IPS-NIHi7 (cell line): Measurements from ENCODE around the gene SCUBE2.
A peak's percentile ranks its signal among the peaks of the same experiment; 100 is the strongest.
"Not testable (repeated sequence)": the region's sequence is repeated elsewhere in the genome, so short reads cannot be mapped to it uniquely, and the experiment has no call there.

Source experiments
- DNase-seq: peaks from one replicate; pipeline ENCODE4 v3.0.0; 2012; ENCODE audit warnings: mixed read lengths; ENCODE audit errors: extremely low spot score

Gene SCUBE2

GRCh38 chr11:9046481-9046880 lies 44.9 kb downstream of the SCUBE2 start:
- DNase-seq, result no peak

GRCh38 chr11:9042488-9042887 lies 48.9 kb downstream of the SCUBE2 start:
- no peak for DNase-seq

- DNase-seq, result no peak
Measured at GRCh38 chr11:9041747-9042146, 49.7 kb downstream of the SCUBE2 start.

- DNase-seq, result no peak
Measured at GRCh38 chr11:9040410-9040809, 51.0 kb downstream of the SCUBE2 start.

- DNase-seq, result no peak
Measured at GRCh38 chr11:9039863-9040262, 51.5 kb downstream of the SCUBE2 start.

GRCh38 chr11:9039198-9039597 lies 52.2 kb downstream of the SCUBE2 start:
- no peak for DNase-seq

DNA sequence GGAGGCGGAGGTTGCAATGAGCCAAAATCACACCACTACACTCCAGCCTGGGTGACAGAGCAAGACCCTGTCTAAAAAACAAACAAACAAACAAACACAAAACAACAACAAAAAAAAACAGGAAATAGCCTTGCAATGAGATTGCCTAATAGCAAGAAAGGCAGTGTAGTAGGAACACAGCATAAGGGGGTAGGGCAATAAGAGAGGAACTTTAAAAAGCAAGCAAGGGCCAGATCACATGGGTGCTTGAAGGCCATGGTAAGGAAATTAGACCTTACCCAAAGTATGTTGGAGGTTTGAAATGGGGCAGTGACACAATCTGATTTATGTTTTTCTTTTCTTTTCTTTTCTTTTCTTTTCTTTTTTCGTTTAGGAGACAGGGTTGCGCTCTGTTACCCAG lies 52.9 kb downstream of the SCUBE2 start:
- DNase-seq, result no peak

DNA sequence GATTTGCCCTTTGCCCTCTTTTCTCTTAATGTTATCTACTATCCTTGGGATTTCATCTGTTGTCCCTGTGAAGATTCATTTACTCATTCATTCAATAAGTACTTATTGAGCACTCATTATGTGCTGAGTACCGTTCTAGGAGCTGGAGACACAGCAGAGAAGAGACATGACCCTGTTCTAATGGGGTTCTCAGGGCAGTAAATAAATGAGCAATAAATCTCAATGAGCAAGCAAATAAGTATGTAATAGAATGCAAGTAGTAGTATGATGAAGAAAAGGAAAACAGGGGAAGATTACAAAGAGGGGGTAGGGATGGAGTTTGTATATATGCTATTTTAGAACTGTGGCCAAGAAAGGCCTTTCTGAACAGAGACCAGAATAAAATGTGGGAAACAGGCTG lies 53.4 kb downstream of the SCUBE2 start:
- DNase-seq, result no peak

GRCh38 chr11:9037046-9037780 lies 54.2 kb downstream of the SCUBE2 start:
- DNase-seq, result no peak

- DNase-seq, result no peak
Measured at GRCh38 chr11:9030601-9031000, 60.8 kb downstream of the SCUBE2 start.

DNA sequence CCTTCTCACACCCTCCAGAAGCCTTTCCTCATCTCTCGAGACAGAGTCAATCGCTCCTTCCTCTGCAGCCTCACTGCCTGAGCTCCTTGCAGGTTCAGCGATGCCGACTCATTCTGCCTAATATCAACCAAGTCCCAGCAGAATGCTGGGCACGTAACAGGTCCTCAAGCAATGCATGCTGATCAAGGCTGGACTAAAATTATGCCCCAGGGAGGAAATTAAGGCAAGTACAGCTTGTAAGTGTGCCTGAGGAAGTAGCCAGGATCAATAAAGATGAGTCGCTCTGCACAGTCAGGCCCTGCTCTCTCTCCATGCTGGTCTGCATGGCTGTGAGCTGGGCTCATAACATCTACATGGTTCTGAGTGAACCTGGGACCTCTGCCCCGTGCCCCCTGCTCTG lies 62.0 kb downstream of the SCUBE2 start:
- DNase-seq, result no peak

DNA sequence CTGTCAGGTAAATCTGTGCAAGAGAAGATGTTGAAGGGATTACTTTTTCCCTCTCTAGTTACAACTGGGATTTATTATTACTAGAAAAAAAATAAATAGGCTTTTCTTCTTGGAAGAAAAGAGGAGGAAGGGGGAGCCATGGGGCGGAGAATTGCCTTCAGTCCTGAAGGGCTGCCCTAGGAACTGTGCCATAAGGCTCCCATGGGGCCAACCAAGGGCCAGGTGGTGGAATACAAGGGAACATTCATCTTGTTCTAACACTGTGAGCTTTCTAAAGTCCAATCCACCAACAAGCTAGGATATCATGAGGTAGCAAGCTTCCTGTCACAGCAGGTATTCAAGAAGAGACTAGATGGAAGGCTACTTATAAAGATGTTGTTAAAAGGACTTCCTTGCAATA lies 62.8 kb downstream of the SCUBE2 start:
- DNase-seq, result no peak

GRCh38 chr11:9025101-9025850 lies 66.1 kb downstream of the SCUBE2 start:
- DNase-seq, result no peak

DNA sequence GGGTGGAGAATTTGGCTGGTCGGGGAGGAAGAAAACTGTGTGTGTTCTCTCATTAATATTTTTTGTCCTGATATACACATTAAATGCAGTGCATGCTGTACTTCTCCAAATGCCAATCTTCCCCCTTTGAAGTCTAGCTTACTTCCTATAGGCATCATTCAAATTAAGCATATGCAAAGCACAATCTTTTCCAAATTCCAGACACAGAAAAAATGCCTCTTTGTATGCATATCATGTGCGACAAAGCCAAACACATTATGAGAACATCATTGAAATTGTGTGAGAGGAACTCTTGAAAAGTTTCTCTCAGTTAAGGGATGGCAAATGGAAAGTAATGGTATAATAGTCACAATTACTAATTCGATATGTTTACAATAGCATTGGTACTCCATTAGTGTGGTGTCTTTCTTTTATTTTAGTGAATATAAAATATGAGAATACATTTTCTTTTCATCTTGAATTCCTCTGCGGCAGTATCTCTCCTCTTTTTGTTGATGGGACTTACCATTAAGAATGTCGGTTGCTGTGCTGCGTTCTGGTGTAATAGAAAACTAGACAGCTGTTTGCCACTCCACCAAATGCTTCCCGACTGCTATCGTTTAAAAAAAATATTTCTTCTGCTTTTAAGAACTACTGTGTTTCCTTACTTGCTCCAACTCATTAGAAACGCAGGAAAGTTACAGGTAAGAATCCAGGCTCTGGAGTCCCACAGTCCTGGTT lies 68.3 kb downstream of the SCUBE2 start:
- no peak for DNase-seq

- no peak for DNase-seq
Measured at GRCh38 chr11:9020916-9021315, 70.5 kb downstream of the SCUBE2 start.

DNA sequence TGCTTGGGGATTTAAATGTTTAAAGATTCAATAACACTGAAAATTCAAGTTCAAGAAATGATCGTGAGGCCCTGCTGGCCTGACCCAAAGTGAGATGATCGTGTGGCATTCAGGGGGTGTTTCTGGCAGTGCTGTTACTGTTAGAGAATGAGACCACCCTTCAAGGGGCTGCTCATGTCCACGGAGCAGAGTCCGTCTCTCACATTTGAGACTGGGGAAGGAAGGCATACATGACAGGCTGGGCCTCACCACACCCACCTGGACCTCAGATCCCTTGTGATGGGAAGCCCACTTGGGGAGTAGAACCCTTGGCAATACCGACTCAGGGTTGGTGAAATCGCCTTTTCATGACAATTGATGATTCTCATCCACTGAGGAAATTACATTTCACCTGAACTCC lies 71.5 kb downstream of the SCUBE2 start:
- DNase-seq, result no peak

GRCh38 chr11:9017773-9018172 lies 73.6 kb downstream of the SCUBE2 start:
- DNase-seq, result no peak

DNA sequence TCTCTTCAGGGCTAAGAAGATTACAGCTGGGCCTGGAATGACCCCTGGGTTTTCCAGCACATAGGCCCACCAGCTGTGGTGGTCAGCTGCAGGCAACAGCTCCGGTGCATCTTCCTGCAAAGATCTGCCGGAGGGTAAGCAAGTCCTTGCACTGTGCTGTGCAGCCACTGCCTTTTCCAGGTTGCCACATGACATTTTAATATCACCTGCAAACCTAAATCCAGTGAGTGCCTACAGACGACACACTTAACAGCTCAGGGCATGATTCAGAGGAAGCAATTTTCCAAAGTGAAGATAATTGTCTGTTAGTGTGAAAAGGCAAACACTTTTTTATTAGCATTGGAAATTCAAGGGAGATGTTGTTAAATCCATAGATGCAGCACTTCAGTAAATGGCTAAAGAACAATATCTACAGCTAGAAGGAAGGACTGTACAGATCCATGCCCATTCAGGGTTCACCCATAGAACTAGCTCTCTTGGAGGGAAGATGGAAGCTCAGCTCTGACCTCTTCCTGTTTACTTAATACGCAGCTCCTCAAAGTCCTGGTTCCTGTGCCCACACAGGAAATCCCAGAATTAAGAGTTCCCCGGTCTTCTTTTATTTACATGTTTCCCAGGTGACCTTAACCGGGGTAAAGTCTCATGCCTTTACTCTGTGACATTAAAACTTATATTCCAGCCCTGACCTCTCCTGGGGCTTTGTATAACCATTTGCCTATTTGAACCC lies 74.3 kb downstream of the SCUBE2 start:
- DNase-seq, result no peak

- DNase-seq, result peak; percentile 90
Measured at GRCh38 chr11:9015677-9016076, 75.7 kb downstream of the SCUBE2 start.

GRCh38 chr11:9014826-9015225 lies 76.6 kb downstream of the SCUBE2 start:
- DNase-seq, result no peak

DNA sequence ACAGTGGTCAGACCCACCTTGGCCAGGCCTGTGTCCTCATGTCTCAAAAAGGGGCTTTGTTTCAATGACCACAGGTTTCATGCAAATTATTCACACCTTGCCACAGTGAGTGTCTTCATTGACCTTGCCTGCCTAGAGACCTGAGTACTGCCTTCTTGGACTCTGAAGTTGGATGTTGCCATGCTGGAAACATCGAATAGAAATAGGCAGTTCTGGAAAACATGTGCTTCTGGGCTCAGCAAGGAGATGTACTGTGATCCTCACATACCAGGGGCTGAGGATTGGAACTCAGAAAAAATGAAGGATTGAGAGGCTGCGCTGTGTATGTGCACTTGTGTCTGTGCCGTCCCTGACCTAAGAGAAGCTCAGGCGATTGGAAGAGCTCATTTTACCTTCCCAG lies 78.0 kb downstream of the SCUBE2 start:
- DNase-seq, result no peak

- not testable (repeated sequence) for DNase-seq
Measured at GRCh38 chr11:9009538-9009937, 81.9 kb downstream of the SCUBE2 start.
